GM19397 (cell line): Measurements from ENCODE around the gene EPDR1.
"Not testable (repeated sequence)": the region's sequence is repeated elsewhere in the genome, so short reads cannot be mapped to it uniquely, and the experiment has no call there.

ENCODE experiments used
- ATAC-seq: cut with Tn5 transposase; IDR thresholded peaks from one replicate; pipeline ENCODE4 v1.9.1; 2021; ENCODE audit warnings: mild to moderate bottlenecking, moderate library complexity; ENCODE audit not compliant: unreplicated experiment

Gene EPDR1

GRCh38 chr7:37927773-37928444, 7.5 kb downstream of the EPDR1 start:
- ATAC-seq, result no peak

GRCh38 chr7:37928878-37929277, 8.4 kb downstream of the EPDR1 start:
- ATAC-seq, result no peak

DNA sequence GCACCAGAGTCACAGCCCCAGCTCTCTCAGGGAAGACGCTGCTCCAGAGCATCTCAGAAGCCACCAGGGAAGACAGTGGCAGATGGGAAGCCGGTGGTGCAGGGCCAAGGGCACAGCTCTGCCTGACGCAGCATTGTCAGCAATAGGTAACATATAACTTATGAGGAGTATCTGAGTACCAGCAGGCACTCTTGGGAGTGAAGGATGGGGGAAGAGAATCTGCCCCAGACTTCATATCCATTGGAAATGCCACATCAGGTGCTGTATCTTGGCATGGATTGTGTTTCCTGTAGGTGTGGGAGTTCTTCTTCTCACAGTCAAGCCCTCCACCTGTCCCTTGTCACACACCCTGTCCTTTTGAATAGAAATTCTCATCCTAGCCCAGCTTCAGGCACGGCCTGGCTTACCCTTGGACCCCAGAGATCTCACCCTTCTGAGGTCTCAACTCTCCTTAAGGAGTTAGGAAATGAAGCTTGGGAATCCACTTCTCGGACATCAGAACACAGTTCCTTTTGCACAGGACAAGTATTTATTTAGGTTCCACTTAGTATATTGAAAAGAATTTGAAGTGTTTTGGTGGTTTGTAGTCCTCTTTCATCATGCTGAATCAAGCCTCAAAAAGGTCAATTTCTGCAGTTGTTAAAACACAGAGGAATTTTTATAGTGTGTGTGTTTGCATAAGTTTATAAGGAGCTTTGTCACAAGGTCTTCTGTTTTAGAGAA, 9.9 kb downstream of the EPDR1 start:
- ATAC-seq, result no peak

GRCh38 chr7:37932543-37932942, 12.1 kb downstream of the EPDR1 start:
- ATAC-seq, result no peak

GRCh38 chr7:37933018-37933566, 12.7 kb downstream of the EPDR1 start:
- ATAC-seq, result no peak

DNA sequence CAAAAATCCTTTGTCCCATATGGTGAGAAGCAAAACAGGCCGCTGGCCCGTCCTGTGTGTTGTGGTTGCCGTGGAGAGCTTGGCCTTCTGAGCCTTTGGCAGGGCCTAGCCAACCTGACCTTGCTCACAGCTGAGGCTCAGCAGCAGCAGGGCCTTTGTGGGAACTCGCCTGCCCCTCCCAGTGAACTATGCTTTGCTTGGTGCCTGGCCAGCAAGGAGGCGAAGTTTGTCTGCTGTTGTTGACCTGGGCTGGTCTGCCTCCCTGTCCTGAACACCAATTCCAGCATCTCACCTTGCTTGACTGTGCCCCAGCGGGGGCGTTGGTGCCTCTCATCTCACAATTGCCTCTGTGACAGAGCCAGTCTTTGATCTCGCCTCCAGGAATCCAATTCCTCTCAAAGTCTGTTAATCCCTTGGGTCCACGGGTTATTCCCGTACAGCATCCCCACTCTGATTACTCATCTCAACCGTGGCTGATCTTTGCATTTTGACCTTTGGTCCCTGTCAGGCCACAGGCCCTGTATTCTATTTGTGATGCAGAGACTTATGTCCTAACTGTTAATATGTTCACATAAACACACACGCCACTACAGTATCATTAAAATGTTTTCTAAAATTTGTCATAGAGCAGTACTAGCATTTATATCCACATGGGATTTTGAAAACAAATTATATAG, 22.6 kb downstream of the EPDR1 start:
- no peak for ATAC-seq

DNA sequence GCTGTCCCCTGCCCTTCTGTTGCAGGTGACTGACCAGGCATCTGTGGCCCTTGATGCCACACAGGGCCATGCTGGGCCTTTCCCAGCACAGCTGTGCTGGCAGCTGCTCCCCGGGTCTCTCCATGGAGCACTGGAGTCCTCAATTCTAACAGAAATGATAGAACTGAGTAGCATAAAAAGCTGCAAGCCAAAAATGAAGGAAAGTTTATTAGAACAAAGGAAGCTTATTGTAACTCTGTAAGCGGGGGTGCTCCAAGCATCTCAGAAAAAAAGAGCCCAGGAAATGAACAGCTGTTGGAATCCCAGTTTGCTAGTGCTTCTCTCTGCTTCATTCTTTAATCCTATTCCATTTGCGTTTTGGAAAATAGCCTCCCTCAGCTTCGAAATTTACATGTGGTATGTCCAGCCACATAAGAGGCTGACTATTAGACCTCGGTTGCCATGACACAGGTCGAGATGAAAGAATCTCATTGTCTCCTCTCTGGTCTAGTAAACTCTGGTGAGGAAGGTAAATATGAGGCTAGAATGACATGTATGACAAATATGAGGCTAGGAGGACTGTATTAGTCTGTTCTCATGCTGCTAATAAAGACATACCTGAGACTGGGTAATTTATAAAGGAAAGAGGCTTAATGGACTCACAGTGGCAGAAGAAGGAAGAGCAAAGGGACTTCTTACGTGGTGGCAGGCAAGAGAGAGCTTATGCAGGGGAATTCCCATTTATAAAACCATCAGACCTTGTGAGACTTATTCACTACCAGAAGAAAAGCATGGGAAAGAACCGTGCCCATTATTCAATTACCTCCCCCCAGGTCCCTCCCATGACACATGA, 23.7 kb downstream of the EPDR1 start:
- ATAC-seq, result peak; percentile 37

- ATAC-seq, result no peak
Measured at GRCh38 chr7:37944737-37945054, 24.3 kb downstream of the EPDR1 start.

DNA sequence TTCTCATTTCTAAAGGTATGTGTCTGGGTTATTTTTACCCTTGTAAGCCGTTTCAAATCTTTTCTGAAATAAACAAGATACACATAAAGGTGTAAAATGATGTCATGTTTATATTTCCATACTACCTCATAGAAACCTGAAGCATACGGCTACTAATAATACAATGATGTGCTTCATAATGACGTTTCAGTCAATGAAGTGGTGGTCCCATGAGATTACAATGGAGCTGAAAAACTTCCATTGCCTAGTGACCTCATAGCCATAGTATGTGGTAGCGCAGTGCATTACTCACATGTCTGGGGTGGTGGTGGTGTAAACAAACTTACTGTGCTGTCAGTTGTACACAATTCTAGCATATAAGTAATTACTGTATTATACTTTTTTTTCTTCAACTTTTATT, 24.9 kb downstream of the EPDR1 start:
- no peak for ATAC-seq

GRCh38 chr7:37947138-37947940, 26.9 kb downstream of the EPDR1 start:
- no peak for ATAC-seq

- no peak for ATAC-seq
Measured at GRCh38 chr7:37947941-37948210, 27.4 kb downstream of the EPDR1 start.

DNA sequence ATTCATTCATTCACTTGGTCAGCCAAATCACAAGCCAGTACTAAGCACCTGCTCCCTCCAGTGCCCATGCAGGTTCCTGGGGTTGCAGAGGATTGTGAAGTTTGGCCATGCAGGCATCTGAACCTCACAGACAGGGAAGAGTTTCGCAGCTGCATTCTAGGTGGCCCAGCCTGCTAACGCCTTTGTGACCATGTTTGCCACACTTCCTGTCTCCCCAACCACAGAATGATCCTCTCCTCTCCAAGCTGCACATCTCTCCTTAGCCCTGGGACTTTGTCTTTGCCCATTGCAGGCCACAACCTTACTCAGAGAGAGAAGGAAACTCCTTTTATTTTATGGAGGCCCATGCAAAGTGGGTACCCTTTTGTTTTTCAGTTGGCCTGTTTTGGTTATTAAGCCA, 31.8 kb downstream of the EPDR1 start:
- ATAC-seq, result no peak

DNA sequence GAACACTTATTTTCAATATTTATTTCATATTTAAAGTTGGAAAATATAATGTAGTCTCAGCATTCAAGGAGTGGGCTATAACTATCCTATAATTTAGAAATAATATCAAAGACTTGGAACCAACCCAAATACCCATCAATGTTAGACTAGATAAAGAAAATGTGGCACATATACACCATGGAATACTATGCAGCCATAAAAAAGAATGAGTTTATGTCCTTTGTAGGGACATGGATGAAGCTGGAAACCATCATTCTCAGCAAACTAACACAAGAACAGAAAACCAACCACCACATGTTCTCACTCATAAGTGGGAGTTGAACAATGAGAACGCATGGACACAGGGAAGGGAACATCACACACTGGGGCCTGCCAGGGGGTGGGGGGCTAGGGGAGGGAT, 33.8 kb downstream of the EPDR1 start:
- ATAC-seq, result not testable (repeated sequence)

DNA sequence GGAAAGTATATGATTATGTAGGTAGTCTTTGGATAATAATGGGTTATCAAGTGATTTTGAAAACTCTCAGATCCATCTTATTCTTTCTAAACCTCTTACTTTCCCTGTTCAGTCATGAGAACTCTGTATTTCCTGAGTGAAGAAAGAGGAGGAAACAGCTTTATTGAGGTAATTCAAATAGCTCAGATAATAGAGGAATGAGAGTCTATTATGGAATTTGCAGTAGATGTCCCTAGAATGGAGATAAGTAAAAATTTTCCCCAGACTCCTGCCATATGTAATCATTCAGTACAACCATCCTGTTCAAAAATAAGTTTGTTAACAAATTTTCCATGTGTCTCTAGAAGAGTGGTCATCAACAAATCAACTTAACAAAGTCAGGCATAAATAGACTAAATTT, 36.4 kb downstream of the EPDR1 start:
- no peak for ATAC-seq

- no peak for ATAC-seq
Measured at GRCh38 chr7:37957221-37957970, 37.0 kb downstream of the EPDR1 start.

DNA sequence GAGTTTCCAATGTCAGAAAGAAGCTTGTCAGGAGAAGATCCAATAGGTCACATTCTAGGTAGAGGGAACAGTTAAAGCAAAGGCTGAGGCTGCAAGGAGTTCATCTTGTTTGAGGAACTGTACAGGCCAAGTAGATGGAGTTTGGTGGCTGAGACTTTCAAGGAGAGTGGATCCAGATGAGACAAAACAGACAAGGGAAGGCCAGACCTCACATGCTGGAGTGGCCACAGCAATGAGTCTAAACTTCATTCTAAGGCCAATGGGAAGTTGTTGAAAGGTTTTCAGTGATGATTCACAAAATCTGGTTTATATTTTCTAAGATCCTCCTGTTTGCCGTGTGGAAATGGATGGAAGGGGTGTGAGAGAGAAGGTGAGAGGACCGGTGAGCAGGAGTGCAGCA, 40.0 kb downstream of the EPDR1 start:
- ATAC-seq, result no peak

DNA sequence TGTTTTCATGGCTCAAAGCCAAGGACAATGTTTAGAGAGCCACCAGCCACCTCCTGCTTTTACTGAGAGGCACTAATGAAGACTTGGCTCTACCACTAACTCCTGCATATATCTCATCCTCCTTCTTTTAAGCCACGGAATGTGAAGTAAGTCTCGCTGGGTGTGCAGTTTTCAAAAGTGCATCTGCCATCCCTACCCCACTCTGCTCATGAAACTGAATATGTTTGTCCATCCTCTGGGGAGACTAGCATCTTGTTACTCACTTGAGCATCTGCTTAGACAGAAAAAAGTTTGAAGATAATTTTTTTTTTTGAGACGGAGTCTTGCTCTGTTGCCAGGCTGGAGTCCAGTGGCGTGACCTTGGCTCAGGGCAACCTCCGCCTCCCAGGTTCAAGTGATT, 40.8 kb downstream of the EPDR1 start:
- ATAC-seq, result no peak

DNA sequence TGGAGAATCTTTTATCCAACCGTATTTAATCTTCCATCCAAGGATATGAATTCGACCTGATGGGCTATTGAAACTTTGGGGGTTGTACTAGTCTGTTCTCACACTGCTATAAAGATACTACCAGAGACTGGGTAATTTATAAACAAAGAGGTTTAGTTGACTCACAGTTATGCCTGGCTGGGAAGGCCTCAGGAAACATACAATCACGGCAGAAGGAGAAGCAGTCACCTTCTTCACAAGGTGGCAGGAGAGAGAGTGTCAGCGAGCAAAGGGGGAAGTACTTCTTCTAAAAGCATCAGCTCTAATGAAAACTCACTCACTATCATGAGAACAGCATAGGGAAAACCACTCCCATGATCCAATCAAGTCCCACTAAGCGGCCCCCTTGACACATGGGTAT, 43.8 kb downstream of the EPDR1 start:
- no peak for ATAC-seq

- no peak for ATAC-seq
Measured at GRCh38 chr7:37970211-37970610, 49.8 kb downstream of the EPDR1 start.

DNA sequence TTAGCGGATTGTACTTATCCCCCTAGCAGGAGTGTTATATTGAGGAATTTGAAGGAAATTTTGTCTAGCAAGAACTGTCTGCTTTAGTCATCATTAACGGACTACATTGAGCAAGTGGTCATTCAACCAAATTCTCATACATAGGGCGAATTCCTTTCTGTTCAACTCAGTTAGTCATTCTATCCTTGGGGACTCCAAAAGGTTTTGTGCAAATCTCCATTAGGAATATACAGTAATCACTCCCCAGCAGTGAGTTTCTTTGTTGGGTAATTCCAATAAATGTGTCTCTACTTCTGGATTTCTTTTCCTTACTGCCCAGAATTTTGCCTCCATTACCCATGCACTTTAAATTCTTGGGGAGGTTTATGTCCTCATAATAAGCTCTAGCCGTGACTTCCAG, 51.1 kb downstream of the EPDR1 start:
- no peak for ATAC-seq
